PC-3 (cell line): ENCODE data around the gene MAPKBP1. TPM values are rescaled to one million over a fixed set of nuclear protein-coding genes. Genes with fewer than 3 reads are reported as not detected.
A peak's percentile ranks its signal among the peaks of the same experiment; 100 is the strongest.

Source experiments
- ATAC-seq: fragments of 200-7000 bp; cut with Tn5 transposase; 2 replicates; pipeline ENCODE4 v1.9.1; 2020; ENCODE audit warnings: mild to moderate bottlenecking, moderate library complexity
- BruUV-seq: library from RNA; stranded (reverse); fragments of 400-500 nt; replicated peaks from 2 replicates; lab custom pipeline; 2021; lab: Mats Ljungman, UMichigan
- CTCF ChIA-PET: fragments of 300-600 bp; sonication (Branson Sonifier 250); formaldehyde crosslinking; loops from one replicate; lab custom pipeline; 2022; ENCODE audit warnings: antibody characterized with exemption; lab: Charles Lee
- POLR2A ChIA-PET: fragments of 300-600 bp; sonication (Branson Sonifier 250); formaldehyde crosslinking; loops from one replicate; lab custom pipeline; 2022; ENCODE audit warnings: antibody characterized with exemption; ENCODE audit not compliant: unreplicated experiment; lab: Charles Lee
- DNase-seq: peaks from one replicate; pipeline ENCODE4 v3.0.0-alpha.2; 2015
- H2AFZ ChIP-seq: fragments of 300-600 bp; sonication (generic); 2 replicates; pipeline ENCODE4 v1.6.0; 2016; ENCODE audit warnings: antibody characterized with exemption, low read length
- H3F3A ChIP-seq: fragments of 300-600 bp; sonication (generic); one replicate; pipeline ENCODE4 v1.6.0; 2017; ENCODE audit warnings: antibody characterized with exemption, low read length, control low read depth, mild to moderate bottlenecking; ENCODE audit not compliant: unreplicated experiment
- H3K27ac ChIP-seq: fragments of 300-600 bp; sonication (generic); 2 replicates; pipeline ENCODE4 v1.5.1; 2016; ENCODE audit warnings: mild to moderate bottlenecking, low read length
- H3K27me3 ChIP-seq: fragments of 300-600 bp; sonication (generic); 2 replicates; pipeline ENCODE4 v1.6.1; 2016; ENCODE audit warnings: low read length, mixed read lengths
- H3K36me3 ChIP-seq: fragments of 300-600 bp; sonication (generic); 2 replicates; pipeline ENCODE4 v1.6.1; 2016; ENCODE audit warnings: low read depth, mixed run types, low read length, mixed read lengths
- H3K4me1 ChIP-seq: fragments of 300-600 bp; sonication (generic); 2 replicates; pipeline ENCODE4 v1.5.1; 2016; ENCODE audit warnings: low read length; ENCODE audit not compliant: insufficient read depth
- H3K4me2 ChIP-seq: fragments of 300-600 bp; sonication (generic); 2 replicates; pipeline ENCODE4 v1.6.0; 2016; ENCODE audit warnings: low read length
- H3K4me3 ChIP-seq: fragments of 300-600 bp; sonication (generic); 2 replicates; pipeline ENCODE4 v1.5.1; 2016; ENCODE audit warnings: mild to moderate bottlenecking, low read length, mixed read lengths
- H3K79me2 ChIP-seq: fragments of 300-600 bp; sonication (generic); 2 replicates; pipeline ENCODE4 v1.6.1; 2017; ENCODE audit warnings: low read length, mixed read lengths
- H3K9ac ChIP-seq: fragments of 300-600 bp; sonication (generic); 2 replicates; pipeline ENCODE4 v1.6.0; 2016; ENCODE audit warnings: mild to moderate bottlenecking, low read length
- H3K9me2 ChIP-seq: fragments of 300-600 bp; sonication (generic); replicated peaks from 2 replicates; pipeline ENCODE4 v1.6.1; 2016; ENCODE audit warnings: mixed run types, low read length, mixed read lengths
- H3K9me3 ChIP-seq: fragments of 300-600 bp; sonication (generic); 2 replicates; pipeline ENCODE4 v1.6.1; 2016; ENCODE audit warnings: low read length, mixed read lengths
- H4K20me1 ChIP-seq: fragments of 300-600 bp; sonication (generic); 2 replicates; pipeline ENCODE4 v1.6.1; 2016; ENCODE audit warnings: low read length, mixed read lengths
- CTCF ChIP-seq: fragments of 300-600 bp; sonication (generic); conservative IDR thresholded peaks from 2 replicates; pipeline ENCODE4 v1.5.1; 2017; ENCODE audit warnings: antibody characterized with exemption, low read depth, mild to moderate bottlenecking, low read length
- EZH2 ChIP-seq: fragments of 300-600 bp; sonication (generic); IDR thresholded peaks from one replicate; pipeline ENCODE4 v1.6.1; 2017; ENCODE audit warnings: antibody characterized with exemption, mild to moderate bottlenecking, low read length; ENCODE audit not compliant: unreplicated experiment
- EZH2phosphoT487 ChIP-seq: fragments of 300-600 bp; sonication (generic); IDR thresholded peaks from 2 replicates; pipeline ENCODE4 v1.6.1; 2018; ENCODE audit warnings: mild to moderate bottlenecking, antibody characterized with exemption, low read length, borderline replicate concordance
- intact Hi-C: fragments of 100-400 bp; cut with micrococcal nuclease; formaldehyde crosslinking; loops from 2 replicates; pipeline ENCODE4 v1.9.0; 2023
- total RNA-seq: library from RNA; depleted of rRNA; stranded (reverse); fragments of >200 nt; gene quantifications from 2 replicates; pipeline ENCODE4 v1.2.3, GENCODE V29; 2014

Gene MAPKBP1
- total RNA-seq, 1 experiment from 2014 or later, result 29.1 TPM

- peak overlapping the region; percentile 67 for H2AFZ ChIP-seq
- TSS peak; percentile 91 for BruUV-seq
- no peaks in the 10 kb centered on the region for H3K9me3 ChIP-seq
- DNase-seq (no peak), ATAC-seq (no peak)
- peak overlapping the region; percentile 81 for H3K4me3 ChIP-seq
- H3K4me1 ChIP-seq, result peaks cover 49% of the 10 kb centered on the region
- H3K9me2 ChIP-seq, result no peaks in the 10 kb centered on the region
- H3K4me2 ChIP-seq, result peak overlapping the region; percentile 92
- CTCF ChIA-PET, result interaction anchor here (0.6 to 2.8 kb wide), 15 partner anchors 23 to 284 kb away, joined by 3 to 76 read pairs (median 4); partner anchors contain the start of gene JMJD7
- no peaks in the 10 kb centered on the region; the same call in 1 of the 2 replicates for H3K36me3 ChIP-seq
- TF ChIP-seq EZH2phosphoT487 (no peak), EZH2 (no peak), CTCF (no peak)
- POLR2A ChIA-PET, result interaction anchor here (0.5 to 1.0 kb wide), 7 partner anchors 15 to 154 kb away, joined by 3 to 9 read pairs (median 4); no protein-coding TSS in a partner anchor
- H3F3A ChIP-seq, result no peaks in the 10 kb centered on the region
- H3K27me3 ChIP-seq, result no peaks in the 10 kb centered on the region
- H3K9ac ChIP-seq, result peak overlapping the region; percentile 74
- H3K27ac ChIP-seq, result peak overlapping the region; percentile 46
- H4K20me1 ChIP-seq, result 0 out of 2 replicates have a peak, but pooled peaks cover 4% of the 10 kb centered on the region
- peaks cover 40% of the 10 kb centered on the region for H3K79me2 ChIP-seq
- intact Hi-C loops, result loop anchor here (2.0 to 5.0 kb wide), 4 partner anchors 17 to 199 kb away; partner anchors contain the start of gene EHD4
Observed at GRCh38 chr15:41773729-41774061, 589 bp upstream of the MAPKBP1 start.

- ATAC-seq (peak; percentile 5), DNase-seq (no peak)
- Histone ChIP-seq H3K4me3 (peak overlapping the region; percentile 81), H2AFZ (peak overlapping the region; percentile 79), H3K79me2 (peaks cover 50% of the 10 kb centered on the region), H3F3A (no peaks in the 10 kb centered on the region), H3K4me2 (peak overlapping the region; percentile 92), H3K9ac (peak overlapping the region; percentile 74), H3K36me3 (no peaks in the 10 kb centered on the region), H3K9me3 (no peaks in the 10 kb centered on the region), H4K20me1 (0 out of 2 replicates have a peak, but pooled peaks cover 4% of the 10 kb centered on the region), H3K27ac (peak overlapping the region; percentile 46), H3K9me2 (no peaks in the 10 kb centered on the region), H3K4me1 (peaks cover 58% of the 10 kb centered on the region), H3K27me3 (no peaks in the 10 kb centered on the region)
- no TSS peak for BruUV-seq
- ChIA-PET CTCF (interaction anchor here (1.0 to 2.8 kb wide), 10 partner anchors 29 to 283 kb away, joined by 3 to 76 read pairs (median 10); no protein-coding TSS in a partner anchor), POLR2A (interaction anchor here (0.5 kb wide), 1 partner anchor 16 kb away, joined by 3 read pairs; no protein-coding TSS in a partner anchor)
- TF ChIP-seq CTCF (no peak), EZH2 (no peak), EZH2phosphoT487 (no peak)
- intact Hi-C loops, result loop anchor here (2.0 to 5.0 kb wide), 4 partner anchors 16 to 197 kb away; partner anchors contain the start of gene EHD4
Observed at GRCh38 chr15:41774882-41775417, 666 bp downstream of the MAPKBP1 start.
